IPS-18c (cell line): Measurements from ENCODE around the gene CTSC.
"Not testable (repeated sequence)": the region's sequence is repeated elsewhere in the genome, so short reads cannot be mapped to it uniquely, and the experiment has no call there.

Experiments used
- H3K4me3 ChIP-seq: 2 replicates; pipeline ENCODE4 v1.7.0; 2013; ENCODE audit warnings: low read depth, mild to moderate bottlenecking, low read length, moderate library complexity; ENCODE audit not compliant: insufficient read depth
- H3K9me3 ChIP-seq: one replicate; pipeline ENCODE4 v1.6.1; 2013; ENCODE audit warnings: mild to moderate bottlenecking, low read length, moderate library complexity; ENCODE audit not compliant: control insufficient read depth, insufficient read depth

Gene CTSC

GRCh38 chr11:88275636-88276035 is 61.9 kb downstream of the CTSC start:
- Histone ChIP-seq H3K4me3 (no peak overlapping the region), H3K9me3 (no peaks in the 10 kb centered on the region)

GRCh38 chr11:88266919-88267318 is 70.6 kb downstream of the CTSC start:
- Histone ChIP-seq H3K4me3 (no peak overlapping the region), H3K9me3 (peaks cover 7% of the 10 kb centered on the region)

- H3K9me3 ChIP-seq = peaks cover 7% of the 10 kb centered on the region
Measured at GRCh38 chr11:88266157-88266556, 71.4 kb downstream of the CTSC start.

GRCh38 chr11:88259431-88259830 is 78.1 kb downstream of the CTSC start:
- Histone ChIP-seq H3K4me3 (no peak overlapping the region), H3K9me3 (peaks cover 5% of the 10 kb centered on the region)

More at GRCh38 chr11:88266157-88266556, 71.4 kb downstream of the CTSC start:
- H3K4me3 ChIP-seq = no peak overlapping the region

GRCh38 chr11:88252208-88252607 is 85.3 kb downstream of the CTSC start:
- no peak overlapping the region for H3K4me3 ChIP-seq

GRCh38 chr11:88250566-88251242 is 86.8 kb downstream of the CTSC start:
- H3K9me3 ChIP-seq = no peaks in the 10 kb centered on the region
- H3K4me3 ChIP-seq = no peak overlapping the region

More at GRCh38 chr11:88252208-88252607, 85.3 kb downstream of the CTSC start:
- no peaks in the 10 kb centered on the region for H3K9me3 ChIP-seq

- Histone ChIP-seq H3K4me3 (no peak overlapping the region), H3K9me3 (no peaks in the 10 kb centered on the region)
Measured at GRCh38 chr11:88249706-88250105, 87.8 kb downstream of the CTSC start.

GRCh38 chr11:88246696-88247095 is 90.8 kb downstream of the CTSC start:
- Histone ChIP-seq H3K9me3 (no peaks in the 10 kb centered on the region), H3K4me3 (no peak overlapping the region)

- not testable (repeated sequence) for H3K4me3 ChIP-seq, H3K9me3 ChIP-seq
Measured at GRCh38 chr11:88245576-88245975, 92.0 kb downstream of the CTSC start.
